Fibroblast of the conjunctiva (primary cell): ENCODE data around the gene KIF26B.
"Not testable (repeated sequence)": the region's sequence is repeated elsewhere in the genome, so short reads cannot be mapped to it uniquely, and the experiment has no call there.

Experiments used
- DNase-seq: peaks from one replicate; pipeline ENCODE4 v3.0.0-alpha.2; 2010; ENCODE audit warnings: low read depth

KIF26B gene

DNA sequence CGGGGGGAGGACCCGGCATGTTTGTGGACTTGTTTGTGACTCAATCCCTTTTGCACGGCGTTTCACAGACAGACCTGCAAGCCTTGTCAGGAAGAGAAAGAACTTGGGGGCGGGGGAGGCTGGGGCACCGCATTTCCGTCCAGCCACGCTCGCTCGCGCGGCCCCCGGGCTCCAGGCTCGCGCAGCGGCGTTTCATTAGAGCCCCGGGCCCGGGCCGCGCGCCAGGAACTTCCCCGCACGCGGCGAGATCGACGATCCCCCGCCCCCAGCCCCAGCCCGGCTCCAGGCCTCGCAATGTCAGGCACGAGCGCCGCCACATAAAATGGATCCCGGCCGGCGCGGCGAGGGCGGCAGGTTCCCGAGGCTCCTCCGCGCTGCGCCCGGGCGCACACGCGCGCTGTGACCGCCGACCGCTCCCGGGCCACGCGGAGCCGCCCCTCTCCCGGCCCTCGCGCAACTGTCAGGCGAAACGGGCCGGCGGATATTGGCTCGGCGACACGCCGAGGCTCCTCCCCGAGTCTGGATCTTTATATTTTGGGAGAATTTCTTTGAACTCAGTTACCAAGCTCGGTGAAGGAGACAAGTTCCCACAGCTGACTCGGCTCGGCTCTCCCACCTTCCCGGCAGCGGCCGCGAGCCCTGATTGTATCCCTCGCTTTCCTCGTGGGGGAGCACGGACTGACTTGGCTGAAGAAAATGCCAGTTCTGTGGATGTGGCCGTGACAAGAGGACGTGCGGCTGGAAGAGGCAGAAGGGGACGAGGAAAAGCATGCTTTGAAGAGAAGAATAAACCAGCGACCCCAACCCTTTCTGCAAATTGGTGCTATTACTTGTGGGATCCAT, at the start of gene KIF26B:
TSS of gene KIF26B (plus strand) at position 557 of the 843 bp plus-strand sequence. CDS start 440 bp downstream, outside the sequence.
- no peak for DNase-seq

DNA sequence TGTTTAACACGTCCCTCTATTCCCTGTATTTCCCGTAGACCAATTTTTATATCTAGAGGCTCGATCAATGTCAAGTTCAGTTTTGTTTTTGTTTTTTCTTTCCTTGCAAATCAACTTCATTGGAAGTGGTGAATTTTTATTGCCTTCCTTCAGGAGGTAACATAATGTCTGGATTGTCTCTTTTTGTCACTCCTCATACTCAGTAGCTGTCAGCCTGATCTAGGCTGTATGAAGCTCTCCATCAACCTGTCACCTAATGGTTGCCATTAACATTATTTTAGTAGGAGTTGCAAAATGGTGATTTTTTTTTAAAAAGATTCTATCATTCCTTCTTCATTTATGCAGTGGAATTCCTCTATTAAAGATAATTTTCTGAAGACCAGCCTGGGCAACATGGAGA, 49.7 kb upstream of the KIF26B start:
- DNase-seq = no peak

DNA sequence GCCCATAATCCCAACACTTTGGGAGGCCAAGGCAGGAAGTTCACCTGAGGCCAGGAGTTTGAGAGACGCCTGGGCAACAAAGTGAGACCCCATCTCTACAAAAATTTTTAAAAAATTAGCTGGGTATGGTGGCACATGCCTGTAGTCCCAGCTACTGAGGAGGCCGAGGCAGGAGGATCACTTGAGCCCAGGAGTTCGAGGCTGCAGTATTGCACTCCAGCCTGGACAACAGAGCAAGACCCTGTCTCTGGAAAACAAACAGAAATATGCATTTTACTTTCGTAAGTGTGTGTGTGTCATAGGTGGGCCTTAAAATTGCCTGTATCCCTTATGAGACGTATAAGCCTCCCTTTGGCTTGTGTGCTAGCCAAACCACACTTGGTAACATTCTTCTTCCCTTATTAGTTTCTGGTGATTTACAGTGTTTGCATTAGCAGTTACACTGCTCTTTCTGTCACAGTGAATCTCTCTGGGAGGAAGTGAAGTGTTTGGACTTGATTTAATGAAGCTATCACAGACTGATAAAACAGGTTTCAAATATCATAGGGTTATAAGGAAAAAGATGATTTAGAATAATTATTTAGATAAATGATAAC, 48.9 kb upstream of the KIF26B start:
- no peak for DNase-seq

DNA sequence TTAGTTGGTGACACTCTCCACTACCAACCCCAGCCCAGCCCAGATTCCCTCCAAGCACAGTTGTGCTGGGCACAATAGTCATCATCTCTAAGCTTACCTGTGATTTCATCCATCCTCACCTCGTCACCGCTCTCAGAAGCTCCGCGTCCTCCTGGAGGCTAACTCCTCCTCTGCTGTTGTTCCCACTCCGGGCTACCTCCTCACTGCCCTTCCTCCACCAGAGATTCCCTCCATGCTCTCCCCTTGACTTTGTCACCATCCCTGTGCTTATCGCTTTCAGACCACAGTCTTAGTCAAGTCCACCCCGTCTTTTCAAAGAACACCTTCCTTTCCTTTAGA, 47.0 kb upstream of the KIF26B start:
- no peak for DNase-seq

DNA sequence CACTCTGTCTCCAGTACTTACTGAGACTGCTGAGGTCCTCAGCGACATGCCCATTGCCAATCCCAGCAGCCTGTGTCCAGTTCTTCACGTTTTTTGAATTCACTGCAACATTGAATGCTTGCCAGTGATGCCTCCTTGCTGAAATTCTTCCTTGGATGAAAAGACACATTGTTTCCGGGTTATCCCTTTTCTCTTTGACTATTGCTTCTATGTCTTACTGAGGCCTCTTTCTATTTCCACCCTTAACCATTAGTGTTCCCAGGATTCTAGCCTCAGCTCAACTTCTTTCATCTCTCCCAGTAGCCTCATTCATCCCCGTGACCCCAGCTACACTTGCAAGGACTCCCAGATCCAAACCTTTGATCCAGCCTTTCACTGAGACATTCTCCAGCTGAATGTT, 46.5 kb upstream of the KIF26B start:
- no peak for DNase-seq

DNA sequence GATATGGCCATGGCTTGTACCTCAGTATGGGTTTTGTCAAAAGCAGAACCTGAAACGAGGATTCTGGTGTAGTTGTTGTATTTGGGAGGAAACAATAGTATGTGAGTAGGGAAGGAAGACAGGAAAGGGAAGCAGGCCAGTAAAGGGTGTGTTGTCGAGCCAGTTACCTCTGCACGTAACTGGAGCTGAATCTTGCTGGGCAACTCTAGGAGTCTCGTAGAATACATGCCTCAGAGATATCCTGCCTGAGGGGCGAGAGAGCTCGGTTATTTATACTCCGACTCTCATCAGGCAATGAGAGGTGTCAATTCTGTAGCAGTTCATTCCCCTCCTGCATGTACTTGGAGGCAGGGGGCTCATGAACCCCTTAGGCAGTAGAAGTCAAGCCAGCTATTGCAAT, 45.9 kb upstream of the KIF26B start:
- DNase-seq = no peak

DNA sequence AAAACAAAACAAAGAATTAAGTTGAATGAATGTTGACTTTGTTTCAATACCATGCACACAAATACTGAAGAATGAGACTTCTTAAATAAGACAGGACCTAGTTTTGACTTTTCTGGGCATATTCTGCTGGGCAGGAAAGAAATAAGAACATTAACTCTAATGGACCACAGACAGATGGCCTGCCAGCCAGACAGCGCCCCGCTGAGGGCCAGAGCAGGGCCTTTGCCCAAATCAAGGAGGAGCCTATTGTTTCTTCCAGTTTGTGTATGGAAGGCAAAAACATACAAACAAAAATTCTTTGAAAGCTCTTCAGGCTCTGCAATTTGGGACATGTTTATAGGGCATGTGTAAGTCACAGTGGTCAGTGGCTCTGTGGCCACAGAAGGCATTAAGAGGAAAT, 44.4 kb upstream of the KIF26B start:
- DNase-seq = no peak

DNA sequence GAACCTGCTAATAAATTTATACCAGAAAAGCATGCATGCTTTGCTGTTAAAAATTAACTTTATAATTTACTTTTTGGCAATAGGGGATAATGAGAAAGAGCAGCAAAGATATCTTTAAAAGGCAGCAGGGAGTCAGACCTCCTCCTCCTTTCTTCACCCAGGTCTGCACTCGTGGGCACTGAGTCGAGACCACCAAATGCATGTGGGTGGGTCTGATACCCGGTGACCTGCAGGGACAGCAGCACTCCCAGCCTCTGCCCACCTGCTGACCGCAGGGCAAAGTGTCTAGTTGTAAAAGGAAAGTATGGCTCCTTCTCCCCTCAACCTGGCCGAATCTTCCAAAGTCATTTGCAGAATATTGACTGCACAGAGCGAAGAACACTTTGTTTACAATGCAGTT, 43.7 kb upstream of the KIF26B start:
- DNase-seq = no peak

DNA sequence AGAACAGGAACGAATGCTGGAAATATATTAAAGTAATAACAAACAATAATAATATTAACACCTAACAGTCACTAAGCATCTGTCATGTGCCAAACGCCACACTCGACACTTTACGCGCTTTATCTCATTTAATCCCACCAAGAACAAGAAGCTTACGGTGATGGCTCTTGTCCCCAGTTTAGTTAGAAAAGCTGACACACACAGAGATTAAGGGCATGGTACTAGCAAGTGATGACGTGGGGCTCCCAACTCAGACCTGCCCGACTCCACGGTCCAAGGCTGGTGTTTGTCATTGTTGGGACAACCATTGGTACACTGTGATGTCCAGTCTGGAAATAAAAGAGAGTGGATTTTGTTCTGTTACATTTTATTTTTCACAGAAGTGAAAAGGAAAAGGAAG, 41.1 kb upstream of the KIF26B start:
- no peak for DNase-seq

DNA sequence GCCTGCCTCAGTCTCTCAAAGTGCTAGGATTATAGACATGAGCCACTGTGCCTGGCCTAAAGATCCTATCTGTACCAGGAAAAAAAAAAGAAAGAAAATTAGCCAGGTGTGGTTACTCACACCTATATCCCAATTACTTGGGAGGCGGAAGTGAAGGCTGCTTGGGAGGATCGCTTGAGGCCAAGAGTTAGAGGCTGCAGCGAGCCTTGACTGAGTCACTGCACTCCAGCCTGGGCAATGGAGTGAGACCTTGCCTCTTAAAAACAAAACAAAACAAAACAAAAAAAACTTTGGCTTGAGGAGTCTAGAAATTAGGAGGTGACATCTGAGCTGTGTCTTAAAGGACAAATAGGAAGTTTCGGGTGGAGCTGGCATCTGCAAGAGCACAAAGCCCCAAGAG, 38.7 kb upstream of the KIF26B start:
- no peak for DNase-seq

DNA sequence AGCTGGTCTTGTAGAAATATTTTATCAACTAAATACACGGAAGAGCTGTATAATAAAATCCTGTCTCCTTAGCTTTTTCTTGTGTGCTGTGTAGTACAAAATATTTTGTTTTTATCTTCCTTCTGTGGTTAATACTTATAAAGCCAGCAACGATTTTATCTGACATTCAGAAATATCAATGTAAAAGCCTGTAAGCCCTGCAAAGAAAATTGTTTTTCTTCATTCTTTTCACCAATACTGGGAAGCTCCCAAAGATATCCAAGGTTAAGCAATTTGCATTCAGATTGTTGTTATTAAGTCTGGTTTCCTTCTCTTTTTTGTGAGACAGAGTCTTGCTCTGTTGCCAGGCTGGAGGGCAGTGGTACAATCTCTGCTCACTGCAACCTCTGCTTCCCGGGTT, 38.0 kb upstream of the KIF26B start:
- no peak for DNase-seq

DNA sequence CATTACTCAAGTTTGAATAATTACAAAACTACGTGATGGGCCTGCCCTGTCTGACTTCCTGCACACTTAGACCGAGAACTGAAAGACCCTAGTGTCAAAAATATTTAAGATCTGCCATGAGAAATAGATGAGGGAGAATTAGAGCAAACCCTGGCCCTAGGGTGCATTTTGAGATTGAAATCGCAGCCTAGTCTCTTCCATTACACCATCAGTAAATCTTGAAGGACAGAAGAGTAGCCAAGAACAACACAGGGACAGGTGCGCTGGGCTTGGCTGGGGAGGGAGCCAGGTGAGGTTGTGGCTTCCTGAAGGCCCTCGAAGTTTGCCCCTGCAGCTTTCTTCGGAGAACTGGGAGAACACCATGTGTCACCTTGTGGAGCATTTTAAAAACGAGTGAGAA, 36.7 kb upstream of the KIF26B start:
- DNase-seq = no peak

DNA sequence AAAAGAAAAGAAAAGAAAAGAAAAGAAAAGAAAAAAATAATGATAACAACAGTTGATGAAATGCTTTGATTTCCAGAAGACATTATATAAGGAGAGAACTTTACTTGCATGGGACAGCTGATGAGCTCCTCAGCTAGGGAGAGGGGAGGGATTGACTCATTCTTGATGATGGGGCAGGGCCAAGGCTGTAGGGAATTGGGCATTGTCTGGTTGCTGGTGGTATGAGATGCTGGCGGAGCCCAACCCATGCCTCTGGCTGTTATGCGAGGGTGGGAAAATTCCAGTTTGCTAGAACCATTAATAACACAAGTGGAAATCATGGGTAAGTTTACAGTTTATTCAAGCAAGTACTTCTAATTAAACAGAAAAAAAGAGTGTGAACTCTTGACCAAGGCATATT, 36.0 kb upstream of the KIF26B start:
- DNase-seq = no peak

DNA sequence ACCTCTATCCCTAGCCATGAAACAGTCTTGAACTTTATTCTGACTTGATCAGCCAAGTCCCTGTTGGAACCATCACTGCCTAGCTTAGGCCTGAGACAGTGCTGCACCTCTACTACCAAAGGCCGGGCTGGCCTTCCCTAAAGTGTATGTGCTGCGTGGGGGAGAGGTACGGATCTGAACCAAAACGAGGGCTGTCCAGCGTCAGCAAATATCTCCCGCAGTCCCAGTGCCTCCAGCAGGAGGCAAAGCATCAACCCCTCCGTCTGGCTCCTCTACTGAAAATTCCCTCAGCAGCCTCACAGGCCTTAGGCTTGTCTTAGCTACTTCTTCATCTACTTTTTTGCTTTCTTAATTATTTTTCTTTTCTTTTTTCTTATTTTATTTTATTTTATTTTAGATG, 33.3 kb upstream of the KIF26B start:
- DNase-seq = no peak

DNA sequence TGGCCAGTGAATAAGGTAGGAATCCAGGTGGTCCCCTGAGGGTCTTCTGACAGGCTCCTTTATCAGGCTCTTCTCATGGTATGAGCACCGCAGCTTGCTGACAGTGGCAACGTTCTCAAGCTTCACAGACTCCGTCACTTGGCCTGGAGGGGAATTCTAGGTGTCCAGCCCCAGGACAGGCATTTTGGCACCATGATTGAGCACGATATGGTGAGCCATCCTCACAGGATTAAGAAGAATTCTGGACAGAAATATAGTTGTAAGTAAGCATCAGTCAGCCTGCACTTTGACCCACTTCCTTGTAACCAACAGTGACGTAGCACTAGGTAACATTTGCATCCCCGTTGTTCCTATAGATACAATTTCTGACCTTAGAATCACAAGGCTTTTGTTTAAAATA, 30.5 kb upstream of the KIF26B start:
- no peak for DNase-seq

DNA sequence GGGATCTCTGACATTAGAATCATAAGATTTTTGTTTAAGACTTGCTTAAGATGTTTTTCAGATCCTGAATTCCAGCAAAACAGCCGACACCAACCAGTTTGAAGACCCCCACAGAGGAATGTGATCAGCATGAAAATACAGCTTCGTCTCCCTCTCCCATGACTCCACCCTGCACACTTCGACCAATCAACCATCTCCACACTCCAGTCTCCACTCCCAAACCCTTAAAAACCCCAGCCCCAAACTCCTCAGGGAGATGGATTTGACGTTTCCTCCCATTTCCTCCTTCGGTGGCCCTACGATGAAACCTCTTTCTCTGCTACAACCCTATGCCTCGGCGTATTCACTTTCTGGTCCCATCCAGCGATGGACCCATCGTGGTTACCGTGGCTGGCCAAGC, 30.1 kb upstream of the KIF26B start:
- no peak for DNase-seq

DNA sequence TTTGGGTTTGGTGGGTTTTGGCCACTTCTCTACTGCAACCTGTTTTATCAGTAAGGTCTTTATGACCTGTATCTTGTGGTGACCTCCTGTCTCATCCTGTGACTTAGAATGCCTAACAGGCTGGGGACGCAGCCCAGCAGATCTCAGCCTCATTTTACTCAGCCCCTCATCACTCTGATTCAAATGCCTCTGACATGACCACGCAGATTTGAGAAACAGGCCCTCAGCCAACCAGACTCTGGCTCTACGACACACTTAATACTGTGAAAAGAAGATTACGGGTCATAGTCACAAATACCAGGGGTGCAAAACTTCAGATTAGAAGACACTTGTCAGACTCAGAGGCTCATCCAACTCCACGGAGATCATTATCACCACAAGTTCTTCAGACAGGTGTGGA, 28.3 kb upstream of the KIF26B start:
- no peak for DNase-seq

DNA sequence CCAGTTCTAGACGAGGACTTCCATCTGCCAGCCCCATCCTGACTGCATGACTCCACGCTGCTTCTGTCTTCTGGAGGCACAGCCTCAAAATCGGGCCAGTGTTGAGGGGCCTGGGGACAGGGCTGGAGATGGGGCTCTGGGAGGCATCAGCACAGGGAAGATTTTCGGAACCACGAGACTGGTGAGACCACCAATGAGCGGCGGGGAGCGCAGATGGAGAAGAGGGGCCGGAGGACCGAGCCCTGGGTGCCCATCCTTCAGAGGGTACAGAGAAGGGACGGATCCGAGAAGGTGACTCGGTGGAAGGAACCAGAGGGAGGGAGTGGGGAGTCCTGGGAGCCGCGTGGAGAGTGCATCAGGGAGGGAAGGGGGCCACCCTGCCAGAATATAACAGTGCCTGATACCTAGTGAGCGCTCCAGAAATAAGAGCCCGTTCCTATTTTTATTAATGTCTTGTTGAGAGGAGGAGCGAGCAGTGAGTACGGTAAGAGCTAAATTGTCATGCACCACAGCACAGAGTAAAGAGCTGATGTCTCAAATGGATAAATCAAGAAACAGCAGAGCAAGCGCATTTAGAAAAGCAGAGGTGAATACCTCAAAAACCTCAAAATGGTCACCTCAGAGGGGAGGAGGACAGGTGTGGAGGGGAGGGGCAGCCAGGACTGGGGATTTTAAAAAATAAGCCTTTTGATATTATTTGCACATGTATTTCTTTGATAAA, 26.2 kb upstream of the KIF26B start:
- no peak for DNase-seq

DNA sequence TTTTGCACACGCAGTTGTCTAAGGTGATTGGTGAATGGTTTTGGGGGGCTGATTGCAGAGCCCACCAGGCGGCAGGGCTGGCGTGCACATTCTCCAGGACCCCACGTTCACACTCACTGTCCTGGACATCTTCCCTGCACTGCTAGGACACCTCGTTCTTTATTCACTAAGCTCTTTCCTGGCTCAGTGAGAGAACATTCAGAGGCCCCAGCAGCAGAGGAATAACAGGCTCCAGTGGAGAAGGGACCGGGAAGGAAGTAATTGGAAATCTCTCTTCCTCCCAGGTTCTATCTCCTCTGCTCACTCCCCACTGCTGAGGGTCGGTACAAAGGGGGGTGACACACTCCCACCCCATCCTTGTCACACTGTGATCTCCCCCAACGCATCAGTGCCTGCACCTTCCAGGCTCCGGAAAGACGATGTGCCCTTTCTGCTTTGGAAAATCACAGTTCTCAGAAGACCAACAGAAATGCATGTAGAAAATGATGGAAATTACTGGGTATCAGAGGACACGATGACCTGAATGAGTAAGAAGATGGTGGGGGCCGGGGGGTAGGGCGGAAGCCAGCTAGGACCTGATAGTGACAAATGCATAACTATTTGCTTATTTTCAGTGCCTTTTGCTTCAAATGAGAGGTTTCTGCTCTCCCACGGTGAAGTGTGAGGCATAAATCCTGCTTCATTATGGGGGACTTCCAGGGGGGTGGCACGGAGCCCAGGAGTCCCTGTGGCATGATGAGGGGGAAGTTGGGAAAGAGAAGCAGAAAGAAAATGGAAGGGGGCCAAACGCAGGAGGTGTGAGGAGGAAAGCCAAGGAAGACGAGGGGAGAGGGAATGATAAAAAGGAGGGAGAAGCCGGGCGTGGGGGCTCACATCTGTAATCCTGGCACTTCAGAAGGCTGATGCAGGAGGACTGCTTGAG, 25.2 kb upstream of the KIF26B start:
- no peak for DNase-seq

DNA sequence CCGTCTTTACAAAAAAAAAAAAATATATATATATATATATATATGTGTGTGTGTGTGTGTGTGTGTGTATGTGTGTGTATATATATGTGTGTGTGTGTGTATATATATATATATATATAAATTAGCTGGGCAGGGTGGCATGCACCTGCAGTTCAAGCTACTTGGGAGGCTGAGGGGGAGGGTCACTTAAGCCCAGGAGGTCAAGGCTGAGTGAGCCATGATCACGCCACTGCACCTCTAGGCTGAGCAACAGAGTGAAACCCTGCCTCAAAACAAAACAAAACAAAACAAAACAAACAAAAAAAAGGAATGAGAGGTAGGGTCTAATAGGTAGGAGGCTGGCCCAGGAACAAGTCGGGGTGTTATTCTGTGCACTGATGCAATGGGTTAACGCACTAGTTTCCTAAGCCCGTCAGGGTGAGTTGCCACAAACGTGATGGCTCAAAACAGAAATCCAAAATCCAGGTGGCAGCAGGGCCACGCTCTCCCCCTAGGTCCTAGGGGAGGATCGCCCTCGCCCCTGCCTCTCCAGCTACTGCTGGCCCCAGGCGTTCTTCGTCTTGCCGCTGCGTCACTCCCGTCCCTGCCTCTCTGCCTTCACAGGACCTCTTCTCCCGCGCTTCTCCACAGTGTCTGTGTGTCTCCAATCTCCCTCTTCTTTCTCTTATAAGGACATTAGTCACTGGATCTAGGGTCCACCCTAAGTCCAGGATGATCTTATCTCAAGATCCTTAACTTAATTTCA, 24.3 kb upstream of the KIF26B start:
- not testable (repeated sequence) for DNase-seq

DNA sequence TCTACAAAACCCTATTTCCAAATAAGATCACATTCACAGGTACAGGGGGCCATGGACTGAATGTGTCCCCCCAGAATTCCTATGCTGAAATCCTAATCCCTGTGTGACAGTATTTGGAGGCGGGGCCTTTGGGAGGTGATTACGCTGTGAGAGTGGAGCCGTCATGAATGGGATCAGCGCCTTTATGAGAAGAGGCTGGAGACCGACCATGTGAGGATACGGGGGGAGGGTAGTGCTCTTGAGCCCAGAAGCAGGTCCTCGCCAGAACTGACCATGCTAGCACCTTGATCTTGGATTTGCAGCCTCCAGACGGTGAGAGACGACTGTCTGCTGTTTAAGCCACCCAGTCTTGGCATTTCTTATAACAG, 23.8 kb upstream of the KIF26B start:
- no peak for DNase-seq

DNA sequence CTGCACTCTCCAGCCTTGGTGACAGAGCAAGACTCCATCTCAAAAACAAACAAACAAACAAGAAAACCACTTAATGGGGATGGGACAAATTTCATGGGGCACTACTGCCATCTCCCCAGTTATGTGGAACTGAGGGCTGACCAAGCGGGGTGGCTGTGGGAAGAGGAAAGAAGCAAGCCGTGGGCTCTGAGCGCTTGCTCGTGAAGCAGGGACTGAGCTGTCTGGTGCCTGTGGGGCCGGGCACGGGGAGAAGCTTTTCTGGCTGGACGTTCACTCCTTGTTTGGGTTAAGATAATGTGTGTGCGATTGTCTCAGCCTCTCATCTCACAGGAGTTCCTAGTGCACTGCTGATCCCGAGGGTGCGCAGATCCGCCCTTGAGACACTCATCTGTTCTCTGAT, 22.0 kb upstream of the KIF26B start:
- DNase-seq = no peak
